Psoas muscle (tissue), 8 donors: ENCODE measurements around the gene NRP2. TPM values are rescaled to one million over a fixed set of nuclear protein-coding genes. Genes with fewer than 3 reads are reported as not detected.

Source experiments
- ATAC-seq, 4 donors: fragments of 200-7000 bp; cut with Tn5 transposase; one replicate each; pipeline ENCODE4 v1.9.1; 2020; ENCODE audit warnings: moderate library complexity in 3 of 4, mild to moderate bottlenecking in 2 of 4
- DNase-seq, 2 donors: peaks; one replicate each; pipeline ENCODE4 v3.0.0-alpha.2; 2020
- H3K27ac ChIP-seq: fragments of 200-600 bp; one replicate; pipeline ENCODE4 v1.8.0; 2022
- H3K27me3 ChIP-seq, 3 donors: fragments of 200-600 bp in 1 of 3; one replicate each; pipeline versions ENCODE4 v1.6.1 to v1.8.0; 2013 to 2022; ENCODE audit warnings: low read length in 2 of 3, mild to moderate bottlenecking in 2 of 3, moderate library complexity in 1 of 3; ENCODE audit not compliant: insufficient read depth in 3 of 3
- H3K36me3 ChIP-seq, 2 donors: fragments of 200-600 bp in 1 of 2; one replicate each; pipeline versions ENCODE4 v1.6.1 to v1.8.0; 2013 to 2022; ENCODE audit warnings: low read depth in 1 of 2, mild to moderate bottlenecking in 1 of 2, moderate library complexity in 1 of 2; ENCODE audit not compliant: insufficient read depth in 1 of 2
- H3K4me1 ChIP-seq: fragments of 200-600 bp; one replicate; pipeline ENCODE4 v1.8.0; 2022
- H3K4me3 ChIP-seq: fragments of 200-600 bp; one replicate; pipeline ENCODE4 v1.8.0; 2022; ENCODE audit warnings: mild to moderate bottlenecking
- H3K9me3 ChIP-seq: fragments of 200-600 bp; one replicate; pipeline ENCODE4 v1.8.0; 2022
- CTCF ChIP-seq: fragments of 200-600 bp; IDR thresholded peaks from one replicate; pipeline ENCODE4 v1.8.0; 2022; ENCODE audit warnings: antibody characterized with exemption
- WGBS, 3 donors: extraction: QIAGEN DNeasy Blood & Tissue Kit; methylation state at CpG; one replicate each; pipeline versions ENCODE4 v1.1.6 to v1.1.7; 2013; 5-methylcytosine and 5-hydroxymethylcytosine counted together
- intact Hi-C, 2 donors: fragments of 100-400 bp; cut with DNase I; formaldehyde crosslinking; loops; one replicate each; pipeline versions ENCODE4 v1.11.0 to v1.14.2; 2022
- polyA plus RNA-seq, 3 donors: library from polyadenylated mRNA; stranded (reverse); fragments of 200-250 nt; gene quantifications; one replicate each; pipeline ENCODE4 v1.2.3, GENCODE V29; 2013
- total RNA-seq, 4 donors: library from RNA; stranded (reverse); fragmentation: NEBNext Ultra II Directional in 2 of 4; extraction: Animal tissue kit (Norgen Biotek cat#: 25700) in 2 of 4; gene quantifications; one replicate each; pipeline versions ENCODE4 v1.2.1 to v1.2.4, GENCODE V29; 2021 to 2023
- donor health status: healthy with polysubstance abuse.
- donor health status: DM: no; HTN: no; CAD: no; lungs with moderate emphysema.
- donor health status: Bipolar disorder and iron deficiency.
- donor health status: healthy.
- donor health status: DM: yes; HTN: yes; CAD: no.
- donor health status: DM: no; HTN: no; CAD: no.
- donor health status: DM: no; HTN: no; CAD: no.
- donor health status: DM: yes; HTN: yes; CAD: no.

Gene NRP2
- total and polyA plus RNA-seq, 7 donors, result 0.67 to 6.9 (median 2.4) TPM

- Histone ChIP-seq H3K4me1 (no peaks in the 10 kb centered on the region), H3K27ac (no peak overlapping the region), H3K9me3 (no peaks in the 10 kb centered on the region), H3K27me3 (peaks cover 0 to 2% (median 0%) of the 10 kb centered on the region in 3 donors), H3K36me3 (no peaks in the 10 kb centered on the region), H3K4me3 (no peak overlapping the region)
- ATAC-seq (no peak), DNase-seq (no peak)
- intact Hi-C loops, result no loop called here
- 14 to 59% (median 49%) methylated on average over 1 of the region's 1 CpG for WGBS, 3 donors
- TF ChIP-seq CTCF, result no peak
These were observed 20.3 kb downstream of the NRP2 start for GRCh38 chr2:205702576-205702975.

- peaks cover 0 to 2% (median 0%) of the 10 kb centered on the region in 3 donors for H3K27me3 ChIP-seq
- WGBS, 3 donors, result 75 to 87% (median 83%) methylated on average over 8 of the region's 8 CpGs
- DNase-seq (no peak), ATAC-seq (no peak)
- no peak for TF ChIP-seq CTCF
- H3K27ac ChIP-seq, result no peak overlapping the region
- no peak overlapping the region for H3K4me3 ChIP-seq
- intact Hi-C loops, result no loop called here
- H3K36me3 ChIP-seq, result no peaks in the 10 kb centered on the region
- H3K9me3 ChIP-seq, result no peaks in the 10 kb centered on the region
- no peaks in the 10 kb centered on the region for H3K4me1 ChIP-seq
These were observed 21.3 kb downstream of the NRP2 start for GRCh38 chr2:205703471-205704126.

- no peak overlapping the region for H3K27ac ChIP-seq
- H3K27me3 ChIP-seq, result peaks cover 0 to 2% (median 0%) of the 10 kb centered on the region in 3 donors
- no peaks in the 10 kb centered on the region for H3K4me1 ChIP-seq
- no peak for TF ChIP-seq CTCF
- 52 to 56% (median 54%) methylated on average over 9 of the region's 9 CpGs for WGBS, 3 donors
- no peak overlapping the region for H3K4me3 ChIP-seq
- no peaks in the 10 kb centered on the region for H3K9me3 ChIP-seq
- H3K36me3 ChIP-seq, result no peaks in the 10 kb centered on the region
- DNase-seq (no peak), ATAC-seq (no peak)
- intact Hi-C loops, result no loop called here
These were observed 21.9 kb downstream of the NRP2 start for GRCh38 chr2:205704127-205704741.

GRCh38 chr2:205705511-205706349, 23.4 kb downstream of the NRP2 start:
- Histone ChIP-seq H3K4me1 (no peaks in the 10 kb centered on the region), H3K27me3 (peaks cover 0 to 2% (median 0%) of the 10 kb centered on the region in 3 donors), H3K9me3 (no peaks in the 10 kb centered on the region), H3K36me3 (no peaks in the 10 kb centered on the region), H3K4me3 (no peak overlapping the region), H3K27ac (peak overlapping the region; percentile 64)
- 76 to 81% (median 77%) methylated on average over 16 of the region's 16 CpGs for WGBS, 3 donors
- DNase-seq (no peak), ATAC-seq (no peak)
- TF ChIP-seq CTCF, result no peak
- intact Hi-C loops, result no loop called here
